MM.1S (cell line): Measurements from ENCODE around the gene SLC2A1.

Experiments used
- CTCF ChIP-seq: fragments of 300-600 bp; sonication (generic); IDR thresholded peaks from 2 replicates; pipeline ENCODE4 v1.5.1; 2016; ENCODE audit warnings: antibody characterized with exemption, low read length, mixed read lengths
- EZH2 ChIP-seq: fragments of 300-600 bp; sonication (generic); optimal IDR thresholded peaks from 2 replicates; pipeline ENCODE3; 2017; ENCODE audit warnings: low read depth, mild to moderate bottlenecking, antibody characterized with exemption, low read length, mixed read lengths
- EZH2phosphoT487 ChIP-seq: fragments of 300-600 bp; sonication (generic); IDR thresholded peaks from 2 replicates; pipeline ENCODE4 v1.6.1; 2018; ENCODE audit warnings: antibody characterized with exemption, low read length

GRCh38 chr1:43004587-43005459 is 46.2 kb upstream of the SLC2A1 start:
- TF ChIP-seq CTCF (no peak), EZH2 (no peak), EZH2phosphoT487 (no peak)
